ENCODE data around the gene IFNA7.

DNA sequence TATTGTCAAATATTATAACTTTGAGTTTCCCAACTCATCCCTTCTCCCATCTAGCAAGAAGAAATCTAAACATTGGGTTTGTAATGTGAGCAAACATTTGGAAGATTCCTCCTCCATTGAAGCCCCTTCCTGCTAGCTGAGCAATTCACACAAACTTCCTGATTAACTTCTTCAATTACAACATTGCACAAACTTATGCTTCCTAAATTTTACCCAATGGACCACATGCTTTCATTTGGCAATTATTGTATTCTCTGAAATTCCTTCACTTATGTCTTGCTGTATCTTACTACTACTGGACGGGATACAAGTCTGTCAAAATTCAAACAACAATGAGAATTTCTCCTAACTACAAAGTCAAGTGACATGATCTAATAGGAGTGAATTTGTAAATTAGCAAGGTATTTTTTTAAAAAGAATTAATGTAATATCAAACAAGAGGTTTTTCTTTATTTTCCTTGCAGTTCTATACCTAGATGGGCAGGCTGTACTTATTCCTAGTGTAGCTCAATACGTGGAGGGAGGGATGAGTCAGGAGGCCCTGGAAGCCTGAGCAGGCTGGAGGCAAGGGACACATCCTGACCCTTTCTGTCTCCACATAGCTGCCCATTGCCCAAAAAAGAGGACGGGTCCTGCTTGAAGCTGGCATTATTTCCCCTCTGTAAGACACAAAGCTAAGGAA, 48.5 kb downstream of the IFNA7 start:
- TF ChIP-seq, protein P1, sequence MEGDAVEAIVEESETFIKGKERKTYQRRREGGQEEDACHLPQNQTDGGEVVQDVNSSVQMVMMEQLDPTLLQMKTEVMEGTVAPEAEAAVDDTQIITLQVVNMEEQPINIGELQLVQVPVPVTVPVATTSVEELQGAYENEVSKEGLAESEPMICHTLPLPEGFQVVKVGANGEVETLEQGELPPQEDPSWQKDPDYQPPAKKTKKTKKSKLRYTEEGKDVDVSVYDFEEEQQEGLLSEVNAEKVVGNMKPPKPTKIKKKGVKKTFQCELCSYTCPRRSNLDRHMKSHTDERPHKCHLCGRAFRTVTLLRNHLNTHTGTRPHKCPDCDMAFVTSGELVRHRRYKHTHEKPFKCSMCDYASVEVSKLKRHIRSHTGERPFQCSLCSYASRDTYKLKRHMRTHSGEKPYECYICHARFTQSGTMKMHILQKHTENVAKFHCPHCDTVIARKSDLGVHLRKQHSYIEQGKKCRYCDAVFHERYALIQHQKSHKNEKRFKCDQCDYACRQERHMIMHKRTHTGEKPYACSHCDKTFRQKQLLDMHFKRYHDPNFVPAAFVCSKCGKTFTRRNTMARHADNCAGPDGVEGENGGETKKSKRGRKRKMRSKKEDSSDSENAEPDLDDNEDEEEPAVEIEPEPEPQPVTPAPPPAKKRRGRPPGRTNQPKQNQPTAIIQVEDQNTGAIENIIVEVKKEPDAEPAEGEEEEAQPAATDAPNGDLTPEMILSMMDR (conservative IDR thresholded peaks at IDR 0.05 in 1 of 2, IDR thresholded peaks at IDR 0.05 in 1 of 2; ENCODE audit: low read depth in 1 of 2, low read length in 2 of 2): no peak
- no peak for TF ChIP-seq EZH2 (IDR thresholded peaks at IDR 0.05; ENCODE audit: low read length, missing control alignments)
